ENCODE results near the gene CDKN1A.

DNA sequence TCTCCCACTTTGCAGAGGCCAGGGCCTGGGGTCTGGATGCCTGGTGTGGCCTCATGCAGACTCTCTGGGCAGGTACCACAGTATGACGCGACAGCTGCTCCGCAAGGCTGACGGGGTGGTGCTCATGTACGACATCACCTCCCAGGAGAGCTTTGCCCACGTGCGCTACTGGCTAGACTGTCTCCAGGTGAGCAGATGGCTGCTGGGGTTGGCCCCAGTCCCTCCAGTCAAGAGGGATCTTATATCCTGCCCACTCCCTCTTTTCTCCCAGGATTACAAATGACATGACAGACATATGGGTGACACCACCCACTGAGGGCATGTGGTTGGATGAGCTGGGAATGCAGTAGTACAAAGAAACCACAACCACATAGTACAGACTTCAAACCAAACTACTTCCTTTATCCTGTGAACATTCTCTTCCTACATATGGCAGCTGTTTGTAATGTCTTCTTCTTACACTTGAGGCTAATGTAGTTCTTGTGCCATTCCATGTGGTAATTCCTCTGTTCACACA, 49.0 kb downstream of the CDKN1A start:
- TF ChIP-seq, protein P1, sequence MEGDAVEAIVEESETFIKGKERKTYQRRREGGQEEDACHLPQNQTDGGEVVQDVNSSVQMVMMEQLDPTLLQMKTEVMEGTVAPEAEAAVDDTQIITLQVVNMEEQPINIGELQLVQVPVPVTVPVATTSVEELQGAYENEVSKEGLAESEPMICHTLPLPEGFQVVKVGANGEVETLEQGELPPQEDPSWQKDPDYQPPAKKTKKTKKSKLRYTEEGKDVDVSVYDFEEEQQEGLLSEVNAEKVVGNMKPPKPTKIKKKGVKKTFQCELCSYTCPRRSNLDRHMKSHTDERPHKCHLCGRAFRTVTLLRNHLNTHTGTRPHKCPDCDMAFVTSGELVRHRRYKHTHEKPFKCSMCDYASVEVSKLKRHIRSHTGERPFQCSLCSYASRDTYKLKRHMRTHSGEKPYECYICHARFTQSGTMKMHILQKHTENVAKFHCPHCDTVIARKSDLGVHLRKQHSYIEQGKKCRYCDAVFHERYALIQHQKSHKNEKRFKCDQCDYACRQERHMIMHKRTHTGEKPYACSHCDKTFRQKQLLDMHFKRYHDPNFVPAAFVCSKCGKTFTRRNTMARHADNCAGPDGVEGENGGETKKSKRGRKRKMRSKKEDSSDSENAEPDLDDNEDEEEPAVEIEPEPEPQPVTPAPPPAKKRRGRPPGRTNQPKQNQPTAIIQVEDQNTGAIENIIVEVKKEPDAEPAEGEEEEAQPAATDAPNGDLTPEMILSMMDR (IDR thresholded peaks at IDR 0.05; ENCODE audit: low read depth, low read length), result no peak
- no peak for TF ChIP-seq EZH2phosphoT487 (IDR thresholded peaks at IDR 0.05; ENCODE audit: low read depth)

All from OCI-LY3 (cell line).